GM10266 (cell line): Measurements from ENCODE around the gene MCRIP1.
A peak's percentile ranks its signal among the peaks of the same experiment; 100 is the strongest.

ENCODE experiments used
- DNase-seq: peaks from one replicate; pipeline ENCODE4 v3.0.0; 2012; ENCODE audit errors: extremely low spot score
- TF ChIP-seq, protein P1 (sequence below): IDR thresholded peaks from 2 replicates; pipeline ENCODE4 v1.5.1; 2012; ENCODE audit warnings: mild to moderate bottlenecking, low read depth; ENCODE audit not compliant: control insufficient read depth, insufficient read depth; ENCODE audit errors: missing control alignments

The MCRIP1 gene

GRCh38 chr17:81865733-81866439 is 32.8 kb upstream of the MCRIP1 start:
- TF ChIP-seq, protein P1, sequence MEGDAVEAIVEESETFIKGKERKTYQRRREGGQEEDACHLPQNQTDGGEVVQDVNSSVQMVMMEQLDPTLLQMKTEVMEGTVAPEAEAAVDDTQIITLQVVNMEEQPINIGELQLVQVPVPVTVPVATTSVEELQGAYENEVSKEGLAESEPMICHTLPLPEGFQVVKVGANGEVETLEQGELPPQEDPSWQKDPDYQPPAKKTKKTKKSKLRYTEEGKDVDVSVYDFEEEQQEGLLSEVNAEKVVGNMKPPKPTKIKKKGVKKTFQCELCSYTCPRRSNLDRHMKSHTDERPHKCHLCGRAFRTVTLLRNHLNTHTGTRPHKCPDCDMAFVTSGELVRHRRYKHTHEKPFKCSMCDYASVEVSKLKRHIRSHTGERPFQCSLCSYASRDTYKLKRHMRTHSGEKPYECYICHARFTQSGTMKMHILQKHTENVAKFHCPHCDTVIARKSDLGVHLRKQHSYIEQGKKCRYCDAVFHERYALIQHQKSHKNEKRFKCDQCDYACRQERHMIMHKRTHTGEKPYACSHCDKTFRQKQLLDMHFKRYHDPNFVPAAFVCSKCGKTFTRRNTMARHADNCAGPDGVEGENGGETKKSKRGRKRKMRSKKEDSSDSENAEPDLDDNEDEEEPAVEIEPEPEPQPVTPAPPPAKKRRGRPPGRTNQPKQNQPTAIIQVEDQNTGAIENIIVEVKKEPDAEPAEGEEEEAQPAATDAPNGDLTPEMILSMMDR = no peak
- DNase-seq = no peak

DNA sequence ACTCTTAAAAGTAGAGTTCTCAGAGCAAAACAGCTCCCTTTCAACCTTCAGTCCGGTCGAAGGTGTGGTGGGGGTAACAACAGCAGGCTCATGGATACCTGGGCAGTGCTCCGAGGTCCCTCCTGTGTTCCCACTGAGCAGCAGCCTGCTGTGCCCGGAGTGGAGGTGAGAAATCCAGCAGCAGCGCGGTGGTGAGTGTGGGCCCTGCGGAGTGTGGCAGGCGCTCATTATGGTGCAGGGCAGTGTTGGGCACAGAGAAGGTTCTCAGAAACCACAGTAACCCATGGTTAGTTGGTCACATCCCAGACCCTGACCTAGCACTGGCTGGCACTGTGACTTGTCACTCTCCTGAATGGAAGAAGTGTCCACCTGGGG is 32.3 kb upstream of the MCRIP1 start:
- TF ChIP-seq, protein P1 = no peak
- DNase-seq = no peak

GRCh38 chr17:81863833-81864768 is 31.0 kb upstream of the MCRIP1 start:
- TF ChIP-seq, protein P1 = no peak
- no peak for DNase-seq

GRCh38 chr17:81863123-81863675 is 30.1 kb upstream of the MCRIP1 start:
- TF ChIP-seq, protein P1 = no peak
- no peak for DNase-seq

DNA sequence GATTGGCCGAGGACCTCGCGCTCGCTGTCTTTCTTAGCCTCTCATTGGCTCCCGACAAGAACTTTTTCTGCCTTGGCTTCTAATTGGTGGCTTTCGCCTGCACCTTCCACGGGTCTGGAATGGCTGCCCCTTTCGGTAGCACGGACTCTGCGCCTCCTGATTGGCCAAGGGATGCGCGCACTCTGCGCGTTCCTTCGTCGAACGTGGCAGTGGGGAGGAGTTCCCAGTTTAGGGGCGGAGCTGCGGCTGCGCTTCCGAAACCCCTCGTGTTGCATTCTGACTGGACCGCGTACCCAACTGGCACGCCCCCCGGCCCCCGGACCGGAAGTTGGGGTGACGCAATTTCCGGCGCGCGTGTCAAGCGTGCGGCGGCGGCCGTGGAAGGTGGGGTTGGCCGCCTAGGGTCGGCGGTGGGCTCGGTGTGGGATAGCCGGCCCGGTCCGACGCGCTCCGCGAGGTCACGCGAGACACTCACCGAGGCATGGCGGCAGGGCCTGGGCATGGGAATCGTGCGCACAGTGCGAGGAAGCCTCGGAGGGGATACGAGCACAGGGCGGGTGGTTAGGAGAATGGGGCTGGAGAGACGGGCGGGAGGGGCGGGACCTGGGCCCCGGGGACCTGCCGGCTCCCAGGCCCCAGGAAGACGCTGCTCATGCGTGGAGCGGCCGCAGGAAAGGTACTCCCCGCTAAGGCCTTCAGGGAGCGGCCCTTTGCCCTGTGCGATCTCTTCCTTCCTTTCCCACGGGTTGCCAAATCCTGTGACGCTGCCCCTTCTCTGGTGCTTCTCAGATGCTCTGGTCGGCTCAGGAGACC is 27.9 kb upstream of the MCRIP1 start:
- DNase-seq = peak; percentile 100
- TF ChIP-seq, protein P1 = no peak

DNA sequence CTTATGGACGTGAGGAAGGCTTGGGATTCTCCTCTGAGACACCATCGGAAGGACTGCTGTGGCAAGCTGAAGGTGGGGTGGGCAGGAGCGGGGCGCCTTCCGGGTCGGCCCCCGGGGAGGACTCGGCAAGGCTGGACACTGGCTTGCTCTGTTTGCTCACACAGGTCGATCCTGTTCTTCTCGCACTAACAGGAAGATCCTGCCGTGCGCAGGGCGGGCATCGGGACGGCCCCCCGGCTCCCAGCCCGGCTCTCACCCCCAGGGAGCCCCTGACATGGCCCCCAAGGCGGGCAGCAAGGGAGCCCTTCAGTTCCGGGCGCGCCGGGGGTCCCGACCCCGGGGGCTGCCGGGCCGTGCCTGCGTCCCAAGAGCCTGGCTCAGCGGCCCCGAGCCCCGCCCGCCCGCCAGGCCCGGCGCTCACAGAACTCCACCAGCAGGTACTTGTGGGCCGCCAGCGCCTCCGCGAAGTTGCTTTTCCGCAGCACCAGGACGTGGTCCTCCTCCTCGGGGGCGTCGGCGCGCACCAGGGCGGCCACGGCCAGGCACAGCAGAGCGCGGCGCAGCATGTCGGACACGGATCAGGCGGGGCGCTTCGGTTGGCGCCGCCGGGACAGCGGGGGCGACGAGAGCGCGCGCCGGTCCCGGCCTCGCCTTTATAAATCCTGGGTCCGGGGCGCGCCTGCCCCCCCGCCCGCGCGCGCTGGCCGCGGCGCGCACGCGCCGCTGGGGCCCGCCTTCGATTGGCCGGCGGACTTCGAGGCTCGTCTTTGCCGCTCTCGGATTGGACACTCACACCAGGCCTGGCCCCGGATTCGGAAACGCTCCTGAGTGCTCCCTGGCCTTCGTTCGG is 27.0 kb upstream of the MCRIP1 start, which contains the start of gene P4HB:
TSS of gene P4HB (minus strand) at position 630 of the 850 bp plus-strand sequence. CDS start at position 566, 64 bp downstream.
- TF ChIP-seq, protein P1 = no peak
- no peak for DNase-seq
